Fibroblast of lung (primary cell): Measurements from ENCODE around the gene TNS3. TPM values are rescaled to one million over a fixed set of nuclear protein-coding genes. Genes with fewer than 3 reads are reported as not detected.

Source experiments
- DNase-seq, 2 donors: peaks; one replicate each; pipeline versions ENCODE4 v3.0.0 to v3.0.0-alpha.2; 2010; ENCODE audit warnings: low read depth in 2 of 2
- H2AFZ ChIP-seq: 2 replicates; pipeline ENCODE4 v1.5.1; 2012; ENCODE audit warnings: low read length, control low read depth, inconsistent platforms
- H3K27ac ChIP-seq: 2 replicates; pipeline ENCODE4 v1.5.1; 2011; ENCODE audit warnings: low read length, control low read depth; ENCODE audit not compliant: insufficient read depth
- H3K27me3 ChIP-seq: 2 replicates; pipeline ENCODE4 v1.5.1; 2011; ENCODE audit warnings: mild to moderate bottlenecking, low read length; ENCODE audit not compliant: control insufficient read depth, insufficient read depth
- H3K36me3 ChIP-seq: 2 replicates; pipeline ENCODE4 v1.5.1; 2011; ENCODE audit warnings: low read length; ENCODE audit not compliant: control insufficient read depth, insufficient read depth
- H3K4me1 ChIP-seq: 2 replicates; pipeline ENCODE4 v1.5.1; 2011; ENCODE audit warnings: low read length; ENCODE audit not compliant: control insufficient read depth, insufficient read depth; ENCODE audit errors: extremely low read depth
- H3K4me2 ChIP-seq: 2 replicates; pipeline ENCODE4 v1.5.1; 2011; ENCODE audit warnings: low read length, control low read depth; ENCODE audit not compliant: insufficient read depth; ENCODE audit errors: extremely low read depth
- H3K4me3 ChIP-seq, 4 experiments: fragments of 200-600 bp in 1 of 4; sonication (generic) in 1 of 4; replicated peaks in 1 of 4; 2 replicates each; pipeline ENCODE4 v1.5.1; 2011 to 2016; ENCODE audit warnings: low read length in 4 of 4, low read depth in 3 of 4, mild to moderate bottlenecking in 3 of 4, control low read depth in 2 of 4, inconsistent platforms in 1 of 4, mixed read lengths in 1 of 4; ENCODE audit not compliant: insufficient read depth in 1 of 4; ENCODE audit errors: control extremely low read depth in 1 of 4
- H3K79me2 ChIP-seq: 2 replicates; pipeline ENCODE4 v1.5.1; 2012; ENCODE audit warnings: mild to moderate bottlenecking, low read length, inconsistent platforms; ENCODE audit not compliant: control insufficient read depth, insufficient read depth
- H3K9ac ChIP-seq: 2 replicates; pipeline ENCODE4 v1.5.1; 2011; ENCODE audit warnings: mild to moderate bottlenecking, low read length, control low read depth; ENCODE audit not compliant: insufficient read depth
- H3K9me3 ChIP-seq: 2 replicates; pipeline ENCODE4 v1.5.1; 2012; ENCODE audit warnings: low read depth, low read length; ENCODE audit not compliant: control insufficient read depth, insufficient read depth
- H4K20me1 ChIP-seq: 2 replicates; pipeline ENCODE4 v1.5.1; 2011; ENCODE audit warnings: low read length; ENCODE audit not compliant: control insufficient read depth, insufficient read depth; ENCODE audit errors: extremely low read depth
- EZH2 ChIP-seq: IDR thresholded peaks from 2 replicates; pipeline ENCODE4 v1.5.1; 2012; ENCODE audit warnings: low read length, control low read depth, mild to moderate bottlenecking; ENCODE audit errors: missing control alignments
- polyA plus RNA-seq, 2 donors: library from polyadenylated mRNA; depleted of rRNA in 1 of 2; stranded (reverse) in 1 of 2; unstranded in 1 of 2; fragments of >200 nt; gene quantifications; 2 replicates each; pipeline ENCODE4 v1.2.1, GENCODE V29; 2011 to 2012; ENCODE audit warnings: missing spikeins in 1 of 2
- total RNA-seq: library from RNA; depleted of rRNA; stranded (reverse); fragments of >200 nt; gene quantifications from 2 replicates; pipeline ENCODE4 v1.2.1, GENCODE V29; 2014
- TF ChIP-seq, protein P1 (sequence below), 2 donors: IDR thresholded peaks in 1 of 2; conservative IDR thresholded peaks in 1 of 2; 1 replicate in 1 of 2; 2 replicates in 1 of 2; pipeline ENCODE4 v1.5.1; 2011 to 2012; ENCODE audit warnings: low read length in 2 of 2, control low read depth in 1 of 2, inconsistent platforms in 1 of 2, low read depth in 1 of 2, mild to moderate bottlenecking in 1 of 2

TNS3 gene
- total and polyA plus RNA-seq, 2 donors (not counting 1 experiment from before 2014, with no cell fraction given), result 74.4 to 88.8 TPM

DNA sequence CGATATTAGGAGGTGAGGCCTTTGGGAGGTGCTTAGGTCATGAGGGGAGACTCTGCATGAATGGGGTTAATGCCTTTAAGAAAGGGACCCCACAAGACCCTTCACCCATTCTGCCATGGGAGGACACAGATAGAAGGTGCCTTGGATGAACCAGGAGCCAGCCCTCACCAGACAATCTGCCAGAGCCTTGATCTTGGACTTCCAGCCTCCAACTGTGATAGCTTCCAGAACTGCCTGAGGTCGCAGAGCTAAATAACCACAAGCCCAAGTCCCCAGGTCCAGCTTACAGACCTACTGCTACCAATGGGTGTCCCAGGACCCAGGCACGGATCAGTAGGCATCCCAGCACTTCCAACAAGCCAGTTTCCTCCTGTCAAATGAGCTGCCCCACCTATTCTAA lies 37.5 kb downstream of the TNS3 start:
- no peak overlapping the region for H3K27ac ChIP-seq
- no peaks in the 10 kb centered on the region for H4K20me1 ChIP-seq
- TF ChIP-seq EZH2, result no peak
- TF ChIP-seq, protein P1, sequence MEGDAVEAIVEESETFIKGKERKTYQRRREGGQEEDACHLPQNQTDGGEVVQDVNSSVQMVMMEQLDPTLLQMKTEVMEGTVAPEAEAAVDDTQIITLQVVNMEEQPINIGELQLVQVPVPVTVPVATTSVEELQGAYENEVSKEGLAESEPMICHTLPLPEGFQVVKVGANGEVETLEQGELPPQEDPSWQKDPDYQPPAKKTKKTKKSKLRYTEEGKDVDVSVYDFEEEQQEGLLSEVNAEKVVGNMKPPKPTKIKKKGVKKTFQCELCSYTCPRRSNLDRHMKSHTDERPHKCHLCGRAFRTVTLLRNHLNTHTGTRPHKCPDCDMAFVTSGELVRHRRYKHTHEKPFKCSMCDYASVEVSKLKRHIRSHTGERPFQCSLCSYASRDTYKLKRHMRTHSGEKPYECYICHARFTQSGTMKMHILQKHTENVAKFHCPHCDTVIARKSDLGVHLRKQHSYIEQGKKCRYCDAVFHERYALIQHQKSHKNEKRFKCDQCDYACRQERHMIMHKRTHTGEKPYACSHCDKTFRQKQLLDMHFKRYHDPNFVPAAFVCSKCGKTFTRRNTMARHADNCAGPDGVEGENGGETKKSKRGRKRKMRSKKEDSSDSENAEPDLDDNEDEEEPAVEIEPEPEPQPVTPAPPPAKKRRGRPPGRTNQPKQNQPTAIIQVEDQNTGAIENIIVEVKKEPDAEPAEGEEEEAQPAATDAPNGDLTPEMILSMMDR (conservative IDR thresholded peaks at IDR 0.05 in 1 of 2, IDR thresholded peaks at IDR 0.05 in 1 of 2; ENCODE audit: low read depth in 1 of 2, low read length in 2 of 2), result no peak
- H3K4me2 ChIP-seq, result no peak overlapping the region
- no peaks in the 10 kb centered on the region for H3K27me3 ChIP-seq
- no peak for DNase-seq
- peaks cover 5% of the 10 kb centered on the region for H3K36me3 ChIP-seq
- no peak overlapping the region for H3K9ac ChIP-seq
- no peak overlapping the region for H3K4me3 ChIP-seq
- no peak overlapping the region for H2AFZ ChIP-seq
- H3K79me2 ChIP-seq, result peaks cover 9% of the 10 kb centered on the region
- peaks cover 4% of the 10 kb centered on the region for H3K4me1 ChIP-seq
- H3K9me3 ChIP-seq, result no peaks in the 10 kb centered on the region

DNA sequence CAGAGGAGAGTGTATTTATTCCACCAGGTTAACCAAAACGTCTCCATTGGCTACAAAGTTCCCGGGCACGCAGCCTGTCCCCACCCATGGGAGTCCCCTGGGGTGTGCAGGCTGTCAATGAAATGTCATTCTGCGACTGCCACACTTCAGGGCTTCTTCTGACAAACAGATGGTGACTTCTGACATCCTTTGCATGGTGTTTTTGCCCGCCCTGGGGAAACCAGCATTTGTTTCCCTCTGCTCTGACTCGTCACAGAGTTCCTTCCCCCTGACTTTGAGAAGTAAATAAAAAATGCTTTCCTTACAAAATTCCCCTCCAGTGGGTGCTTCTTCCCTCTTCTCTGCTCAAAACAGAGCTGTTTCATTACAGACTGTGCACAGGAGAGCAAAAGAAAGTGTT lies 38.2 kb downstream of the TNS3 start:
- Histone ChIP-seq H3K9me3 (no peaks in the 10 kb centered on the region), H3K79me2 (peaks cover 8% of the 10 kb centered on the region), H3K9ac (no peak overlapping the region), H3K4me3 (no peak overlapping the region), H3K4me2 (no peak overlapping the region), H2AFZ (no peak overlapping the region), H3K27me3 (no peaks in the 10 kb centered on the region), H3K27ac (no peak overlapping the region), H4K20me1 (no peaks in the 10 kb centered on the region), H3K4me1 (peaks cover 6% of the 10 kb centered on the region), H3K36me3 (peaks cover 5% of the 10 kb centered on the region)
- no peak for DNase-seq
- TF ChIP-seq EZH2, result no peak
- TF ChIP-seq, protein P1 (conservative IDR thresholded peaks at IDR 0.05 in 1 of 2, IDR thresholded peaks at IDR 0.05 in 1 of 2; ENCODE audit: low read depth in 1 of 2, low read length in 2 of 2), result no peak

DNA sequence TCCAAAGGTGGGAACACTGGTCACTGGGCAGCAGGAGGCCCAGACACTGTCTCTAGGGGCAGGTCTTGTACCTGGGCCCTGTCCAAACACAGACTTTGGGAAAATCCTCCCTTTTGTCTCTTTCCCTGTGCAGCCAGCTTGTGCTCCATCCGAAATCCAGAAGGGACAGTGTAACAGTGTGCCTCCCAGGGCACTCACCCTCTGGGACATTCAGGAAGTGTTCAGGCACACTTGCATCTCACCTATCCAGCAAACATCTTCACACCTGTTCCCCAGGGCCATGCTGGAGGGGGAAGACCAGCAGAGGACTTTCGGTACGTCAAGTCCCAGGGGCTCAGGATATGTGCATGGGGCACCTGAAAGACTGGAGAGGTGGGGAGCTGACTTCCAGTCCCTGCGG lies 38.9 kb downstream of the TNS3 start:
- H3K27me3 ChIP-seq, result no peaks in the 10 kb centered on the region
- no peak overlapping the region for H2AFZ ChIP-seq
- H3K4me1 ChIP-seq, result peaks cover 4% of the 10 kb centered on the region
- H3K4me2 ChIP-seq, result no peak overlapping the region
- TF ChIP-seq EZH2, result no peak
- TF ChIP-seq, protein P1 (conservative IDR thresholded peaks at IDR 0.05 in 1 of 2, IDR thresholded peaks at IDR 0.05 in 1 of 2; ENCODE audit: low read depth in 1 of 2, low read length in 2 of 2), result no peak
- peaks cover 4% of the 10 kb centered on the region for H3K79me2 ChIP-seq
- H3K4me3 ChIP-seq, result no peak overlapping the region
- DNase-seq, result no peak
- no peak overlapping the region for H3K27ac ChIP-seq
- H3K9ac ChIP-seq, result no peak overlapping the region
- no peaks in the 10 kb centered on the region for H4K20me1 ChIP-seq
- no peaks in the 10 kb centered on the region for H3K9me3 ChIP-seq
- H3K36me3 ChIP-seq, result peaks cover 5% of the 10 kb centered on the region
